ENCODE results near the gene BRI3. TPM values are rescaled to one million over a fixed set of nuclear protein-coding genes. Genes with fewer than 3 reads are reported as not detected.

Gene BRI3
- polyA plus RNA-seq, 1 donor (not counting 4 experiments of a cell fraction or from before 2014, with no cell fraction given), result 121 TPM

DNA sequence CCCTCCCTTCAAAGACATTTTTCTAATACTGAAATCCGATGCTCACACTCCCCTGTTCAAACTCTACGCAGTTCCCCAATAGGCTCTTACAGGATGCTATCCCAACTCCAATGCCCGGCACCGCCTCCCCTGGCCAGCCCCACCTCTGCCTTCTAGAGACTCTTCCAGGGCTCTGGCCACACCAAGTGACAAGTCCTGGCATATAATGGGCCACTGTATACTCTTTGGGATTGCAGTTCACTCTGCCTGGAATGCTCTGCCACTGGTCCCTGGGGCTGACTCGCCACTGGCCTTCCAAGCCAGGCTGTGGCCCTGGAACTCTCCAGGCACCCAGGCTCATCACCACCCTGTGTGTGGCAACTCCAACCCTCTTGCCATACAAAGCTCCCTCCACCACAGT is 3.1 kb upstream of the BRI3 start:
- Histone ChIP-seq H3K9ac (ENCODE audit: control insufficient read depth, extremely low read depth, insufficient read depth, low read length) (no peak overlapping the region), H3K9me1 (ENCODE audit: control insufficient read depth, extremely low read depth, insufficient read depth, low read length) (no peaks in the 10 kb centered on the region), H2AFZ (ENCODE audit: control insufficient read depth, low read length) (no peak overlapping the region), H3K79me2 (ENCODE audit: control insufficient read depth, insufficient read depth, low read length) (peaks cover 13% of the 10 kb centered on the region), H3K27ac (ENCODE audit: control insufficient read depth, insufficient read depth, low read length) (no peak overlapping the region), H3K4me3 (ENCODE audit: control insufficient read depth in 2 of 3, extremely low read depth in 1 of 3, insufficient read depth in 2 of 3, low read depth in 1 of 3, low read length in 3 of 3) (no peak overlapping the region), H3K36me3 (ENCODE audit: control insufficient read depth in 2 of 2, extremely low read depth in 1 of 2, insufficient read depth in 2 of 2, low read length in 2 of 2) (peaks cover 3 to 8% of the 10 kb centered on the region in 2 experiments), H3K9me3 (ENCODE audit: control insufficient read depth, low read depth, low read length) (no peaks in the 10 kb centered on the region), H3K27me3 (ENCODE audit: control insufficient read depth, extremely low read depth, insufficient read depth, low read length) (no peaks in the 10 kb centered on the region), H3K4me1 (ENCODE audit: control insufficient read depth, extremely low read depth, insufficient read depth, low read length) (peaks cover 5% of the 10 kb centered on the region), H4K20me1 (ENCODE audit: control insufficient read depth, extremely low read depth, insufficient read depth, low read length) (no peaks in the 10 kb centered on the region), H3K4me2 (ENCODE audit: control insufficient read depth, extremely low read depth, insufficient read depth, low read depth, low read length) (no peak overlapping the region)
- no peak for DNase-seq (ENCODE audit: low read depth, low spot score)
- dilution Hi-C loops (cut with MboI; ENCODE audit: extremely low pct_ligation_motif_present, low sequenced_read_pairs), result no loop called here
- FAIRE-seq, result no peak
- TF ChIP-seq, protein P1, sequence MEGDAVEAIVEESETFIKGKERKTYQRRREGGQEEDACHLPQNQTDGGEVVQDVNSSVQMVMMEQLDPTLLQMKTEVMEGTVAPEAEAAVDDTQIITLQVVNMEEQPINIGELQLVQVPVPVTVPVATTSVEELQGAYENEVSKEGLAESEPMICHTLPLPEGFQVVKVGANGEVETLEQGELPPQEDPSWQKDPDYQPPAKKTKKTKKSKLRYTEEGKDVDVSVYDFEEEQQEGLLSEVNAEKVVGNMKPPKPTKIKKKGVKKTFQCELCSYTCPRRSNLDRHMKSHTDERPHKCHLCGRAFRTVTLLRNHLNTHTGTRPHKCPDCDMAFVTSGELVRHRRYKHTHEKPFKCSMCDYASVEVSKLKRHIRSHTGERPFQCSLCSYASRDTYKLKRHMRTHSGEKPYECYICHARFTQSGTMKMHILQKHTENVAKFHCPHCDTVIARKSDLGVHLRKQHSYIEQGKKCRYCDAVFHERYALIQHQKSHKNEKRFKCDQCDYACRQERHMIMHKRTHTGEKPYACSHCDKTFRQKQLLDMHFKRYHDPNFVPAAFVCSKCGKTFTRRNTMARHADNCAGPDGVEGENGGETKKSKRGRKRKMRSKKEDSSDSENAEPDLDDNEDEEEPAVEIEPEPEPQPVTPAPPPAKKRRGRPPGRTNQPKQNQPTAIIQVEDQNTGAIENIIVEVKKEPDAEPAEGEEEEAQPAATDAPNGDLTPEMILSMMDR (optimal IDR thresholded peaks at IDR 0.05 in 1 of 3, IDR thresholded peaks at IDR 0.05 in 1 of 3, conservative IDR thresholded peaks at IDR 0.05 in 1 of 3; ENCODE audit: extremely low read depth in 1 of 3, insufficient read depth in 2 of 3, low read length in 3 of 3), result no peak
- no peak for TF ChIP-seq EZH2 (IDR thresholded peaks at IDR 0.05; ENCODE audit: low read length)

DNA sequence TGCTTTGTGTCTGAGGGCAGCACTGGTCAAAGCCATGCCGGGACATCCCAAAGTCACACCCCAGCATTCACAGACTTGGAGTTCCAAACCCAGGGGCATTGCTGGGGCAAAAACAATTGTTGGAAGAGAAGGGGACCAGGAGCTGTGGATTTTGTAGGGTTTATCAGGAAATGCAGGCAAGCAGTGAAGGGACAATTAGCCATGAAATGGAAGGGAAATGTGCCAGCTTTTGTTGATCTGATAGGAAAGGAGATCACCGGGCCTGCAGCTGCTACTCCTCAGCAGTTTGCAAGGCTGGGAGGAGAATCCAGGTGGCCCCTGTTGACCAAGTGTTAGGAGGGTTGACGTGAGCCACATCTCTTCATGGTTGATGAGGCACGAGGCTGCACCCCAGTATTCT is 2.5 kb upstream of the BRI3 start:
- Histone ChIP-seq H3K36me3 (ENCODE audit: control insufficient read depth in 2 of 2, extremely low read depth in 1 of 2, insufficient read depth in 2 of 2, low read length in 2 of 2) (peaks cover 4 to 8% of the 10 kb centered on the region in 2 experiments), H4K20me1 (ENCODE audit: control insufficient read depth, extremely low read depth, insufficient read depth, low read length) (no peaks in the 10 kb centered on the region), H3K4me1 (ENCODE audit: control insufficient read depth, extremely low read depth, insufficient read depth, low read length) (peaks cover 10% of the 10 kb centered on the region), H3K4me3 (ENCODE audit: control insufficient read depth in 2 of 3, extremely low read depth in 1 of 3, insufficient read depth in 2 of 3, low read depth in 1 of 3, low read length in 3 of 3) (no peak overlapping the region), H2AFZ (ENCODE audit: control insufficient read depth, low read length) (no peak overlapping the region), H3K27me3 (ENCODE audit: control insufficient read depth, extremely low read depth, insufficient read depth, low read length) (no peaks in the 10 kb centered on the region), H3K79me2 (ENCODE audit: control insufficient read depth, insufficient read depth, low read length) (peaks cover 18% of the 10 kb centered on the region), H3K9me3 (ENCODE audit: control insufficient read depth, low read depth, low read length) (no peaks in the 10 kb centered on the region), H3K9ac (ENCODE audit: control insufficient read depth, extremely low read depth, insufficient read depth, low read length) (no peak overlapping the region), H3K9me1 (ENCODE audit: control insufficient read depth, extremely low read depth, insufficient read depth, low read length) (no peaks in the 10 kb centered on the region), H3K27ac (ENCODE audit: control insufficient read depth, insufficient read depth, low read length) (no peak overlapping the region), H3K4me2 (ENCODE audit: control insufficient read depth, extremely low read depth, insufficient read depth, low read depth, low read length) (no peak overlapping the region)
- DNase-seq (ENCODE audit: low read depth, low spot score) (no peak), FAIRE-seq (no peak)
- dilution Hi-C loops (cut with MboI; ENCODE audit: extremely low pct_ligation_motif_present, low sequenced_read_pairs), result no loop called here
- TF ChIP-seq, protein P1 (optimal IDR thresholded peaks at IDR 0.05 in 1 of 3, IDR thresholded peaks at IDR 0.05 in 1 of 3, conservative IDR thresholded peaks at IDR 0.05 in 1 of 3; ENCODE audit: extremely low read depth in 1 of 3, insufficient read depth in 2 of 3, low read length in 3 of 3), result no peak
- no peak for TF ChIP-seq EZH2 (IDR thresholded peaks at IDR 0.05; ENCODE audit: low read length)
